Measurements from ENCODE around the gene APOL4. TPM values are rescaled to one million over a fixed set of nuclear protein-coding genes. Genes with fewer than 3 reads are reported as not detected.

Gene APOL4
- polyA plus RNA-seq, 3 donors = 4.6 to 11.3 (median 10.7) TPM

GRCh38 chr22:36144886-36145541, 56.6 kb downstream of the APOL4 start:
- DNase-seq (ENCODE audit: extremely low read depth in 1 of 11, low read depth in 9 of 11, low spot score in 4 of 11) = peak in 7 of 11 donors; percentile 48 to 74 (median 62)

- no peak for DNase-seq (ENCODE audit: extremely low read depth in 1 of 11, low read depth in 9 of 11, low spot score in 4 of 11)
Observed at GRCh38 chr22:36143956-36144355, 57.7 kb downstream of the APOL4 start.

- no peak for DNase-seq (ENCODE audit: extremely low read depth in 1 of 11, low read depth in 9 of 11, low spot score in 4 of 11)
Observed at GRCh38 chr22:36143066-36143815, 58.4 kb downstream of the APOL4 start.

- no peak for DNase-seq (ENCODE audit: extremely low read depth in 1 of 11, low read depth in 9 of 11, low spot score in 4 of 11)
Observed at GRCh38 chr22:36141481-36141880, 60.1 kb downstream of the APOL4 start.

Other genes starting within 250 kb of the APOL4 start
- gene RBFOX2, start 173.0 kb downstream of the APOL4 start, polyA plus RNA-seq (ENCODE audit: insufficient read length in 3 of 3) = 100 to 1,000 TPM; 114 to 137 (median 130) TPM
- gene APOL3, start 41.1 kb downstream of the APOL4 start, polyA plus RNA-seq (ENCODE audit: insufficient read length in 3 of 3) = 10 to 100 TPM; 13.8 to 16.6 (median 14.7) TPM
- 10 to 100 TPM; 24.8 to 45.4 (median 28.7) TPM for gene APOL2, start 37.7 kb upstream of the APOL4 start, polyA plus RNA-seq (ENCODE audit: insufficient read length in 3 of 3)
- gene APOL1, start 51.3 kb upstream of the APOL4 start, polyA plus RNA-seq (ENCODE audit: insufficient read length in 3 of 3) = 10 to 100 TPM in 1 of 3 donors, 1 to 10 TPM in 2; 7.2 to 13.9 (median 9.2) TPM
- gene MYH9, start 186.2 kb upstream of the APOL4 start, polyA plus RNA-seq (ENCODE audit: insufficient read length in 3 of 3) = 100 to 1,000 TPM; 247 to 318 (median 290) TPM

Measured in renal cortex interstitium (tissue), 11 donors.